GM21526 (cell line): Measurements from ENCODE around the gene SHC4.
A peak's percentile ranks its signal among the peaks of the same experiment; 100 is the strongest.
"Not testable (repeated sequence)": the region's sequence is repeated elsewhere in the genome, so short reads cannot be mapped to it uniquely, and the experiment has no call there.

Source experiments
- ATAC-seq: cut with Tn5 transposase; IDR thresholded peaks from one replicate; pipeline ENCODE4 v1.9.1; 2021; ENCODE audit warnings: moderate library complexity; ENCODE audit not compliant: unreplicated experiment, low FRiP score

Gene SHC4

DNA sequence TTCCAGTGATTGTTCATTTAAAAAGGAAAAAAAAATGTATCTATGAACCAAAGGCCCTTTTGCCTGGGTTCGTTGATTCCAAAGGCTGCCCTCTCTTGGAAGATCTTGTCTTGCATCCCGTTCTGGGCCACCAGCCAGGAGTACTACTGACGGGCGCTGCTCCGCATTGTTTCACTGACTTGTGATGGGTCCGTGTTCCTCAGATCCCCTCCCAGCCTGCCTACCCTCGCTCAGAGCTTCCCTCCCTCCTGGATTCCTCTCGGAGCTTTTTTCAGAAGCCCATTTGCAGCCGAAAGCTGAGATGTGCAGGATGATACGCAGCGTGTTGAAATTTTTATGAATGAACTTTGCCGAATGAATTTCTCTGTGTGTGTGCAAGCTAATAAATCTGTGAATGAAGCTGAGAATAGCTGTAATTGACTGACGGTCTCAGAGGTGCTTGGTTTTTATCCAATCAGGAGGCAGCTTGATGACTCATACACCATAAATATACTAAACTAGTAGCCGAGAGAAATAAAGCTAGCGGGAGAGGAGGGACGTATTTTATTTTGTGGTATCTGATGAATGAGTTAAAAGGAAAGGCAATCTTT is at the start of gene SHC4:
TSS of gene SHC4 (minus strand) at position 396 of the 590 bp plus-strand sequence. CDS start 904 bp downstream, outside the sequence.
- ATAC-seq = peak; percentile 44

DNA sequence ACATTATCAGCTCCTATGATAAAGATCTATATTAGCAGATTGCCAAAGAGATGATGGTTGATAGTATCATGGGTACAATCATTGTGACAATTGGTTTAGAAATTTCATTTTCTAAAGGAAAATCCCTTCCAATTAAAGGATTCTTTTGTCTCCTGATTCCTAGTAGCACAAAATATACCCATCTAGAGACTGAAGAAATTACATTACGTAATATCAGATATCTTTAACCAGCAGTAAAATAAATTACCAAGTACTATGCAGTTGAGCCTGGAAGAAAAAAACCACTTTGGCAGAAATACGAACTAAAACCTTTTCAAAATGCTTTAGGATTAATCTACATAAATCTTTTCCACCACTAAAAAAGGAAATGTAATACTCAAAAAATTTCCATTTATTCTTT is 35.6 kb upstream of the SHC4 start:
- no peak for ATAC-seq

GRCh38 chr15:48996276-48996675 is 32.6 kb upstream of the SHC4 start:
- ATAC-seq = no peak

GRCh38 chr15:48993380-48993779 is 29.7 kb upstream of the SHC4 start:
- no peak for ATAC-seq

- no peak for ATAC-seq
These were observed 28.8 kb upstream of the SHC4 start for GRCh38 chr15:48992545-48992944.

DNA sequence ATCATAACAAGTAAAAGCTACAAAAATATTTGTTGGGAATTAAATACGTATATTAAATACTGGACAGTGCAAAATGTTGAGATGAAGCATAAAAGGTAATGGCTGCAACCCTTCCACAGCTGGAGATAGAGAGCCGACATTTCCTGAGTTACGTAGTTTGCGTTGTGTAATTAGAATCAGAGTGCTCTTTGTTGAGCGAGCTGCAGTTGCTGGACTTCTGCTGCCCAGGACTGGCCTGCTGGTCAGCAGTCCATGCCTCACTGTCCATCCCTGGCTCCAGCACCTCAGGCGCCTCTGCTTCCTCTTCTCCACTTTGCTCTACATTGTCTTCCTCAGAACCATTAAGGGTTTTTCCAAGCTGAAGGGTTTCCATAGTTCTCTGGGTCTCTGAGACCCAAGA is 28.4 kb upstream of the SHC4 start:
- ATAC-seq = no peak

DNA sequence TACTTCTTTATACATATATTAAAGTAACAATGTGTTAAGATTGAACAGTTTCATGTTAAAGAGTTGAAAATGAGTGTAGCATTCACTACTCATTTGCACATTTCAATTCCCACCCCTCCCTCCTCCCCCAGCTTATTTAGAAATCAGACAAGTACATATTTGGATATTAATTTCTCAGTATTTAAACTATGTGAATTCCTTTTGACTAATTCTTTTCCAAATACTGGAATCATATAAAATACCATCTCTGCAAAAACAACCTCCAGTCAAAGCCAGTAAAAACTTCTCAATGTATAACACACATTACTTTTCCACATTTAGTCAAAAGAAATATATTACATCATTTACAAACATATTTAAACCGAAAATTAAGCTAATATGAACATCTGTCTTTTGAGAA is 25.5 kb upstream of the SHC4 start:
- ATAC-seq = no peak

- no peak for ATAC-seq
These were observed 23.4 kb upstream of the SHC4 start for GRCh38 chr15:48987142-48987541.

- no peak for ATAC-seq
These were observed 22.5 kb upstream of the SHC4 start for GRCh38 chr15:48986240-48986639.

DNA sequence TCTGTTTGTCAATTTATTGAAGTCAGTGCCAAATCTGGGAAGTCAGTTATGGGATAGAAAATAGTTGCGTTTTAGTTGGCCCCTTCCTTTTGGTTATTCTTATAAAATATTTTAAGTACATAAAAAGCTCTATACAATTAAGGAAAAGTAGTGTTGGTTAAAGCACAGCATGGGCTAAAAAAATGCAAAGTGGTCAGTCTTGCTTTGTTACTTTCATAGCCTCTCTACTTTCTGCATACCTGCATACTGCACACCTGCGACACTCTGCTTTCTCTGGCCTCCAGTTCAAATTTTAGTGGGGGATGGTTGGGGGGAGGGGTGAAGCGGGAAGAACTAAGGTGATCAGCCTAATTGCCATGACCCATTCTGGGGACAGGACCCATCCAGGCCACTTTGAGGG is 21.8 kb upstream of the SHC4 start:
- ATAC-seq = no peak

DNA sequence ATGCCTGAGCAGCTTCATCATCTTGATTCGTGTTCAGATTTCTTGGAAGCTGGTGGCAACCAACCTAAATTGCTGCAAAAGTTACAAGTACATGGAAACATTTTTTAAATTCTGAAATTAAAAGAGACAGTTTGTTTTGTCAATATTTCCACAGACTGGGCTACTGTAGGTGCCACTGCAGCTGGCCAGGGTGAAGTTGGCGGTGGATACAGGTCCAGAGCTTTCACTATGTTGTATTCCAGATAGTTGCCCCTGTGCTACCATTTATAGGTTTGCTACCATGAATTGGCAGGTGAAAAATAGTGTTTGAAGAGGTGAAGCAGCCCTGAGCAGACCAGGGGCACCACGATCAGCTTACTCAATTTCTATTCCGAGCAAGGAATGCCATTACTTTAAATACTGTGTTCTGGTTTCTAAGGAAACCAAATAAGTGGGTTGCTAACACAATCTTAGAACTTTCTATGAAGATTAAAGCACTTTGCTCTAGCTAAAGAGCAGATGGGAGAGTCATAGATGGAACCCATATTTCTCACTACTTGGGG is 21.2 kb upstream of the SHC4 start:
- ATAC-seq = no peak

GRCh38 chr15:48984021-48984710 is 20.4 kb upstream of the SHC4 start:
- no peak for ATAC-seq

DNA sequence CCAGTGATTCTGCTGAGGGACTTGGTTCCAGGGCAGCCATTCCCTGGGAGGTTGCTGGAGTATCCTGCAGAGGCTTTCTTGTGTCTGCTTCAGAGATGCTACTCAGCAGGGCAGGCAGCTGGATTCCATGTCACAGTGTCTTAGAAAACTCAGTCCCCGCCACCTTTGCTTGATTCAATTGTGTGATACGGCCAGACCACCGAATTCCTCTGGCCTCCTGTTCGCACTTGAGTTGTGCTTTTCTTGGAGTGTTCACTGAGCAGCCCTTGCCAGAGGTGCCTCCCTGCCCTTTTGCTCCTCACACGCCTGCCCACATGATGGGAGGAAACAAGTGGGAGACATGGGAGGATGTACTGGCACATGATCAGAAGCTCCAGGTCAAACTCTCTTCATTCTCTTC is 19.6 kb upstream of the SHC4 start:
- ATAC-seq = no peak

GRCh38 chr15:48981941-48982340 is 18.2 kb upstream of the SHC4 start:
- ATAC-seq = no peak

DNA sequence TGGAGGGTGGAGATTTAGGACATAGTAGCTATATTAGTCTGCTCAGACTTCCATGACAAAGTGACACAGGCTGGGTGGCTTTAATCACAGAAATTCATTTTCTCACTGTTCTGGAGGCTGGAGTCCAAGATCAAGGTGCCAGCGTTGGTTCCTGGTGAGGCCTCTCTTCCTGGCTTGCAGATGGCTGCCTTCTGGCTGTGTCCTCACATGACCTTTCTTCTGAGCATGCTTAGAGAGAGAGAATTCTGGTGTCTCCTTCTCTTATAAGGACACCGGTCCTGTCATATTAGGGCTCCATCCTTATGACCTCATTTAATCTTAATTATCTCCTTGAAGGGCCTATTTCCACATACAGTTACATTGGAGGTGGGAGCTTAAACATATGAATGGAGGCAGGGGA is 14.9 kb upstream of the SHC4 start:
- ATAC-seq = no peak

DNA sequence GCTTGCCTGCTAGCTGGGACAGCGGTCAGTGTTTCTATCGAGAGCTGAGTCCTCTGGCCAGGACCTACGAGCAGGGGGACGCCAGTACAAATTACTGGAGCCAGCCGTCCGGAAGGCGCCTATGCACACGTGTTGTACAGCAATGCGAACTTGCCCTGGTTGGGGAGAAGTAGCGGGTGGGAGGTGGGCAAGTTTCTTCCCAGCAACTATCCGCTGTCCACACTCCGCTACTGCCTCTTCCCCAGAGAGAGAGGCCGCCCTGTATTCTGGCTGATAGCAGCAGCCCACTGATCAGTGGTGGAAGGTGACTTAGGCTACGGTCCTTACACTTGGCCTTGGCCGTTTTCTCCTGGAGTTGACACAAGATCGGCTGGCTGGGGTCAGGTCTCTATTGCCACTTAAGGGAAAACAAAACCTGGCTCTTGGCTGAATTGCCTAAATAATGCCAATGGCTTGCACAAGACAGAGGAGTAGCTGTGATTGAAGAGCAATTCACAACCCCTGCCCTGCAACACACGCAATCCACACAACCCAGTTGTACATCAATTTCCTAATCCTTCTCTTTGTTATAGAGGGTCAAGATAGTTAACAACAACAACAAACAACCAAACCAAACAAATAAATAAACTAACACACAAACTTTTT is 12.8 kb upstream of the SHC4 start:
- ATAC-seq = no peak

DNA sequence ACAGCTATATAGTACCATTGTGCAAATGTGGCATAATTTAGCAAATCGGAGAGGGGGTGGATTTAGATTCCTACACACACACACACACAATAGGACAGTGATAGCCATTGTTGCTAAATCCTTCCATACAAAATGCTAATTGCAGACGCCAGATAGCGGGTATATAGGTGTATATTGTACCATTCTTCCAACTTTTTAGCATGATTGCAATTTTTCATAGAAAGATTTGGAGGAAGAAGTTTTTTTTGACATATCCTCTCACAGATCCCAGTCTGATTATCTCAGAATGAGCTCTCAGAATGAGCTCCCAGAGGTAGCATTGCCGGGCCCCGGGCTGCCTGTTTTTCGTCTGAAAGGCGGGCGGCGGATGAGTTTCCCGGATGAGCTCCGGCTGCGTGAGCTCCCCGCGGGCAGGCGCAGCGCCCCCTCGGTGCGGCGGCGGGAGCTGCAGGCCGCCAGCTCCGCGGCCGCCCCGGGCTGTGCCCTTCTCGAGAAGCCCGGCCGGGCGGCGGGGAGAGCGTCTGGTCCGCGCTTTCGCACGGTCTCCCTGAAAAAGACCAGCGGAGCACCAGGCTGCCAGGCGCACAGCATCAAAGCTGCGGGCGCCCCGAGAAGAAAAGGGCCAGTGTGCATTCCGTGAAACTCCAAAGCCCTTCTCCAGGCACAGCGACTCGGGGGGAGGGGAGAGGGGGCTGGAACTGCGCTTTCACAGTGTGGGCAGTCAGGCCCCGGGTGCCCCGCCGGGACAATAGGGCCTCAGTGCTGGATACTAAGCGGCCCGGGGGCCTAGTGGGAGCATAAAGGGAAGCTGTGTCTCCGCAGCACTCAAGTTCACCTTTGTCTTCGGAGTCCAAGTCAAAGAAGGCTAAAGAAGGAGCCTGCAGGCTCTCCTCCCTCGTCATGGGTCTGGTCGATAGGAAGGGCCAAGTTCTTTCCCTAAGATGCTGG is 12.0 kb upstream of the SHC4 start:
- peak; percentile 93 for ATAC-seq

- ATAC-seq = no peak
These were observed 11.2 kb upstream of the SHC4 start for GRCh38 chr15:48974882-48975281.

GRCh38 chr15:48972750-48973503 is 9.2 kb upstream of the SHC4 start:
- no peak for ATAC-seq

DNA sequence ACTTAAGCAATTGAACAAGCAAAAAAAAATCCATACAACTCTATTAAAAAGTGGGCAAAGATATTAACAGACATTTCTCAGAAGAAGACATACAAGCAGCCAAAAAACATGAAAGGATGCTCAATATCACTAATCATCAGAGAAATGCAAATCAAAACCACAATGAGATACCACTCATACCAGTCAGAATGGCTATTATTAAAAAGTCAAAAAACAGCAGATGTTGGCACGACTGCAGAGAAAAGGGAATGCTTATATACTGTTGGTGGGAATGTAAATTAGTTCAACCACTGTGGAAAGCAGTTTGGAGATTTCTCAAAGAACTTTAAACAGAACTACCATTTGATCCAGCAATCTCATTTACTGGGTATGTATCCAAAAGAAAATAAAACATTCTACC is 7.2 kb upstream of the SHC4 start:
- not testable (repeated sequence) for ATAC-seq
